HG02981 (cell line): ENCODE results near the gene NPHP4.
A peak's percentile ranks its signal among the peaks of the same experiment; 100 is the strongest.

Experiments
- ATAC-seq: cut with Tn5 transposase; IDR thresholded peaks from one replicate; pipeline ENCODE4 v1.9.1; 2021; ENCODE audit warnings: mild to moderate bottlenecking, moderate library complexity; ENCODE audit not compliant: unreplicated experiment

Gene NPHP4

GRCh38 chr1:5992026-5992813, at the start of gene NPHP4:
Gene NPHP4, minus strand, starts transcription at chr1:5992425. Its CDS starts 6,136 bp downstream, at chr1:5986289.
- peak; percentile 94 for ATAC-seq

- ATAC-seq, result no peak
Measured at GRCh38 chr1:6041432-6042062, 49.3 kb upstream of the NPHP4 start.

- ATAC-seq, result no peak
Measured at GRCh38 chr1:6040861-6041415, 48.7 kb upstream of the NPHP4 start.

GRCh38 chr1:6040444-6040843, 48.2 kb upstream of the NPHP4 start:
- no peak for ATAC-seq

- no peak for ATAC-seq
Measured at GRCh38 chr1:6039031-6039430, 46.8 kb upstream of the NPHP4 start.

GRCh38 chr1:6038603-6039002, 46.4 kb upstream of the NPHP4 start:
- no peak for ATAC-seq

DNA sequence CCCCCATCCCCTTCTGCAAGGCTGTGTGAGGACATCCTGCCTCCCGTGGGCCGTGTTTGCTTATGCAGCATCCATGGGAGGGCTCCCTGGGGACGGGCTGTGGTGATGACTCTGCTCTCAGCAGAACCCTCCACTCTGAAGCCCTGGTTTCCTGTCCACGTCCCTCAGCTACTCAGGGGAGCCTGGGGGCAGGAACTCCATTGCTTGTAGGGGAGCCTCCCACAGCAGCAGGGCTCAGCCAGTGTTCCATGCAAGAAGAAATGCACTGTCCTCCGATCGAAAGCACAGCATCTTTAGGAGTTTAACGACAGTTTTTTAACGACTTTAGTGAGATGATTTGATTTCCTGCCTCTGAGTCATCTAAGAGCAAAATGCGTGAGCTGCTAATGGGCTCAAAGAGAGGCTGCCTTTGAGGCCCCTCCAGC, 45.1 kb upstream of the NPHP4 start:
- ATAC-seq, result peak; percentile 91

DNA sequence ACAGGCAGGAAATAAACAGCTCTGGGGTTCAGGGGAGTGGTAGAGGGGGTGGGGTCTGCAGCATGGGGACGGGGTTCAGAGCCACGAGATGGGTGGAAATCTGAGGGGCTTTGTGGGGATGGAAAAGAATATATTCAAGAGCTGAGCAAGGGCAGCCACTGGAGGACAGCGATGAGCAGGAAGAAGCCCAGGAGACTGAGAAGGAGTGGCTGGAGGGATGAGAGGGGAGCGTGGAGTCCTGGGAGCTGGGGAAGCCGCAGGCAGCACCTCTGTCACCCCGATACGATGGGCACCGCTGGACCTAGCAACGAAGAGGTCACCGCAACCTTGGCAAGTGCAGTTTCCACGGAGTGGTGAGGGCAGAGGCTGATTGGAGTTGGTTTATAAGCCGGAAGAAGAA, 43.5 kb upstream of the NPHP4 start:
- ATAC-seq, result no peak

GRCh38 chr1:6035303-6035702, 43.1 kb upstream of the NPHP4 start:
- ATAC-seq, result no peak

- no peak for ATAC-seq
Measured at GRCh38 chr1:6034750-6035096, 42.5 kb upstream of the NPHP4 start.

DNA sequence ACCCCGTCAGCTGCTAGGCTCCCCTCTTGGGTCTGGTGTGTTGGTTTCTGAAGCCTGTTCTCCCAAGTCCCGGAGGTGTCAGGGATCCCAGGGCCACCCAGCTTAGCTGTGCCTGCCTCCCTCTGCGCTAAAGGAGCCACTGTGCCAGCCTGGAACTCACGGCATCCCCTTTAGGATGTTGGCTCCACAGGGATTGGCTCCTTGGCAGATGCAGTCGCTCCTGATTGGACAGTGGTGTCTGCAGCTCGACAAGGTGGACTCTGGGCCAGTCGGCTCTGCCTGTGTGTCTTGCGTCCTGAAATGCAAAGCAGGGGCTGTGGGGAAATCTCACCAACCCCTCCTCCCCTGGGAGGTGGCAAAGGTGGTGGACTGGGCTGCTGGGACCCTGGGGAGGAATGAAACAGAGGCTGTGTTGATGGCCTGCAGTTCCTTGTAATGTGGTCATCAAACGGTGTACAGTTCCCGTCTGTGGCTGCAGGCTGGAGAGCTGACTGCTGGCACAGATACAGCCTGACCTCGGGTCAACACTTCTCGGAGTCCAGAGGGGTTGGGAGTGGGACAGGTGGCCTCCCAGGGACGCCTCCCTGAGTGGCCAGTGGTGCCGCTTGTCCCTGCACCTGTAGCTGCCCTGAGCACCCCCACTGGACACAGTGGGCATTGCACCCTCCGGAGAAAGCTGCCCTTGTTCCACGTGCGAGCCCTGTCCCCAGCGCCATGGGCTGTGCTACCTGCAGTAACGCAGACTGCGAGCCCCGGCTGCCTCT, 41.9 kb upstream of the NPHP4 start:
- ATAC-seq, result no peak

DNA sequence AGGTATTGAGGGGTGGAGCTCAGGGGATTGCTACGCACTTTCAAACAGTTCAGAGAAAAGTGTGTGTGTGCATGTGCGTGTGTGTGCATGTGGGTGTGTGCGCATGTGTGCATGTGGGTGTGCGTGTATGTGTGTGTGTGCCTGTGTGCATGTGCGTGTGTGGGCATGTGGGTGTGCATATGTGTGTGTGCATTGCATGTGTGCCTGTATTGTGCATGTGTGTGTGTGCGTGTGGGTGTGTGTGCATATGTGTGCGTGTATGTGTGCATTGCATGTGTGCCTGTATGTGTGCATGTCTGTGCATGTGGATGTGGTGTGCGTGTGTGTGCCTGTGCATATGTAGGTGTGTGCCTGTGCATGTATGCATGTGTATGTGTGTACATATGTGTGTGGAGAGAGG, 40.9 kb upstream of the NPHP4 start:
- no peak for ATAC-seq

DNA sequence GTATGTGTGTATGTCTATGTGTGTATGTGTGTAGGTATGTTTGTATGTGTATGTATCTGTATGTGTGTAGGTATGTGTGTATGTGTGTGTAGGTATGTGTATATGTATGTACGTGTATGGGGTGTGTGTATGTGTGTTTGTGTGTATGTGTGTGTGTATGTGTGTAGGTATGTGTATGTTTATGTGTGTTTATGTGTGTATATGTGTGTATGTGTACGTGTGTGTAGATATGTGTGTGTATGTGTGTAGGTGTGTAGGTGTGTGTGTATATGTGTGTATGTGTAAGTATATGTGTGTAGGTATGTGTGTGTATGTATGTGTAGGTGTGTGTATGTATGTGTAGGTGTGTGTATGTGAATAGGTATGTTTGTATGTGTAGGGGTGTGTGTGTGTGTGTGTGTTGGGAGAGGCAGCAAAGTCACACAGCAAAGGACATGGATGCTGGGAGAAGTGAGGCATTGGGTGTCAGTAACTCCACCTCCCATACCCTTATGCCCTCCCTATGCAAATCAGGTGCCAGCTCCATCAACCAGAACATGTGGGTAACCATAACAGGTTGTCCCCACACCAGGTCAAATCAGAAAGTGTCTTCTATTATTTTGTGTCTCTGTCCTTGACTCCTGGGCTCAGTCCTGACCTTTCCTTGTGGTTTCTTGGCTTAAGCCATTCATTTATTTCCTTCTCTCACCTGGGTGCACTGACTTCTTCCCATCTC, 38.5 kb upstream of the NPHP4 start:
- no peak for ATAC-seq

DNA sequence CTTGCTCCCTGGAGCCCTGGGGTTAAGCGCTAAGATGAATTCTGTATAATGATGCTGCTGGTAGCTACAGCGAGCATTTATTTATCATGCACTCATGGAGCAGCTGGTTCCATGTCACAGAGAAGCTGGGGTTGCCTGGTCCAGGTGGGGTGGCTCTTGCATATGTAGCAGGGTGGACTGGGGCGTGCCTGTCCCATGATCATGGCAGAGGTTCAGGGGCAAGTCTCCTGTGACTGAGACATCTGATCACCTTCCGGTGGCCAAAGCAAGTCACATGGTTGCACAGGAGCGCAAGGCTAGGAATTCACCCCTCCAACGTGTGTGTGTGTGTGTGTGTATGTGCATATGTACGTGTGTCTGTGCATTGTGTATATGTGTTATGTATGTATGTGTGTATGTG, 37.9 kb upstream of the NPHP4 start:
- no peak for ATAC-seq

DNA sequence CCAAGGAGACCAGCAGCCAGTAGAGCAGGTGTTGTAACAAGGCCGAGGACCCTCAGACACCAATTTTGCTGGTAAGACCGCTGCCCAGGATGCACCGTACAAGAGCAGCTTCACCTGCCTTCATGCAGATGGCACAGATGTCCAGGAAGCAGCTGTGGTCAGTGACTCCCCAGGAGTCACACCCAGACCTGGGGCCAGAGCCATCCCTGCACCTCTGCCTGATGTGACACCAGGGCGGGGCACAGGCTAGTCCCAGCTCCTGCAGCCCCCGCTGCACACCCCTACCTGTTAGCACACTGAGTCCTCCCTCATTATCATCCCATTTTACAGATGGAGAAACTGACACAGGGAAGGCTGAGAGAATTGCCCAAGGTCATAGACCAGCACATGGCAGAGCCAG, 37.1 kb upstream of the NPHP4 start:
- ATAC-seq, result no peak

DNA sequence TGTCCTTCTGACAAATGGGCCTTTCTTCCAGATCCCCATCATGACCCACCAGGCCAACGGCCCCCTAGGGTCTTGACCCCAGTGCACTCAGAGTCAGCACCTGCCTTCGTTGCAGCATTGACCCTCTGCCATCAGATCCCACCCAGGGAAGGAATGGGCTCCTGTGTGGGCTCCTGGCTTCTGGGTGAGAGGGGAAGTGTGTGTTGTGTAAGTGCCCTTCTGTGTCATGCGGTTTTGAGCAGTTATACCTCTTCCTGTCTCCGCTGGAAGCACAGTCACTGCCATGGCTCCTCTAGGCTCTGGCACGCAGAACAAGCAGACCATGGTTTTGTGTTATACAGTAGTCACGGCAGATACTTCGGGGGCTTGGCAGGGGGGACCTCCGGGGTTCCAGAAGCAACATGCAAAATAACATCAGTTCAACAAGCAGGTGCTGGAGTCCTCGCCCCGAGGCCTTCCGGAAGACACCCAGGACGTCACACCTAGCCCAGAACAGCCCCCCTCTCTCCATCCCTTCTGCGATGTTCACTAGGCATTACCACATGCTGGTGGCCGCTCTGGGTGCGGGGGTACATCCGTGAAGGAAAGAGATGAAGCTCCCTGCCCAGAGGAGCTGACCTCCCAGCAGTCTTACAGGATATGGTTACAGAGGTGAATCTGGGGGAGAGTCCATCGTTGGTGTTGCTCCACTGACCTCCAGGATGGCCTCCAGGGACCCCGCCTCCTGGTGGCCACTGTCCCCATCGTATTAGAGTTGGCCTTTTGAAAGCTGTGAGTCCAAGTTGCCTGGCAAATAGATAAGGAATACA, 36.0 kb upstream of the NPHP4 start:
- ATAC-seq, result peak; percentile 27

DNA sequence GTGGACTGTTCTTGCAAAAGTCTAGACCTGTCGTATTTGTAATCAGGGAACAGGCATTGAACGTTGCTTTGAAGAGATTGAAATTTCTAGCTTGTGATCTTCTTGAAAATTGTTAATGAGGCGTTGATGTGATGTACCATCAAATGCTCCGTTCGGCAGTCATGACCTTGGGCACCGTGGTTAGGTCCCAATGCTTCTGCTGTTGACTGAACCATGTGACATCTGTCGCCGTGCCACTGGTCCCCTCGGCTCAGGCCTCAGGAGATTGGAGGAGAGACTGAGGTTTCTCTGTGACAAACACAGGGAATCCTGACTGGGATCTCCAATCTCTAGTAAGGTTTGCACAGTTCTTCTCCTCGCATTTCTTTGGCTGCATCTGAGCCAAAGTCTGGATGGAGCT, 35.4 kb upstream of the NPHP4 start:
- no peak for ATAC-seq

DNA sequence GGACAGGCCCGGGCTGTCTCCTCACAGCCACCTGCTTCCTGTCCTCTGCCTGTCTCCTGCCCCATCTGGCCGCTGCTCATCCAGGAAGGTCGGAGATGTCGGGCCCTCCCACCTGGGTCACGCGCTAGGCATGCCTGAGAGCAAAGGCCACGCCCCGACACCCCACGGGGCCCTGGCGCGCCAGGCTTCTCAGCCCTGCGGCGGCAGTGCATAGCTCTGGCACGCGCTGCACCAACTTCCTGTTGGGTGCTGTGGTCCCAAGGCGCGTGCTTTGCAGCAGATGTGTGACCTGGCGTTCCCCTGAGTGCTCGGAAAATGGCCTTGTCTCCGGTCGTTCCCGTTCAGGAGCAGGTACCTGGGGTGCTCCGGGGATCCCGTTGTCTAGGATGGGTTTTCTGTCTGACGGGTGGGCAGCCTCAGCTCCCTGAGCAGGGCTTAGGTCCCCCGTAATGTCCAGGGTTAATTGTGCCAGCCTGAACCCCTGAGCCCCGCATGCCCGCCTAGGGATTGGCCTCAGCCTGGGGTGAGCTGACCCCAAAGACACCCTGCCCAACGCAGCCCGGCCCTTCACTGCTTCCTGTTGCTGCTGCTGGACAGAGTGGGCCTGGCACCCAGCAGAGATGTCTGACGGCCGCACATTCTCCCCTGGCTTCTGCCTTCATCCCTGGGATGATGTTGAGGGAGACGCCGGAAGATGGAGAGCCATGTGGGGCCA, 34.0 kb upstream of the NPHP4 start:
- ATAC-seq, result peak; percentile 72

DNA sequence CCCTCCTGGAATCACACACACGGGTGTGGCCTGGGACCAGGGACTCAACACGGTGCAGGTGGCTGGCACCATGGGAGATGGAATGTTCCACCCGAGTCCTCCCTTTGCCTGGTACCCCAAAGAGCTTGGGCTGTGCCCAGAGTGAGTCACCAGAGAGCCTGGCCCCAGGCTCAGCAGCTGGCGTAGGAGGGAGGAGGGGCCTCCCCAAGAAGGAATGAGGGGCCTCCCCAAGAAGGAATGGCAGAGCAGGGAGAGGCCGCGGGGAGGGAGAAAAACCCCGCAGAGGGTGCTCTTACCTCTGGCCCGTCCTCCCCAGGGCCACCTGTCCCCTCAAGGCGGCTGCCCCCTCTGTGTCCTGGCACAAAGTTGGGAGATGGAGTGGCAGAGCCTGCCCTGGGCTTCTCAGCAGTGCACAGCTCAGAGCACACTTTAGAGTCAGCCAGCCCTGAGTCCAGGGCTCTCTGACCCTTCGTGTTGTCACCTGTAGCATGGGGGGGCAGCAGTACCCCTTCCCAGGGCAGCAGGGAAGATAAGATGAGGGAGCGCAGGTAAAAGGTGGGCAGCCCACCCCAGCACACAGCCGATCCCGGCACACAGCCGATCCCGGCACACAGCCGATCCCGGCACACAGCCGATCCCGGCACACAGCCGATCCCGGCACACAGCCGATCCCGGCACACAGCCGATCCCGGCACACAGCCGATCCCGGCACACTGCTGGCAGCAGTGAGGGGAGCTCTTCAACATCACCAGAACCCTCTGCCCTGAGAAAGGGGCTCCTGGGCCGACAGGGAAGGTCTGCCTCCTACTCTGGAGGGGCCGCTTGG, 33.3 kb upstream of the NPHP4 start:
- ATAC-seq, result no peak
